Cortex of kidney (tissue), 1 donor: Measurements from ENCODE around the gene NDUFS2.

ENCODE experiments used
- DNase-seq: peaks from one replicate; lab custom pipeline; 2025; lab: John Stamatoyannopoulos, UW

Gene NDUFS2

GRCh38 chr1:161172776-161173376 is 29.3 kb upstream of the NDUFS2 start:
- no peak for DNase-seq

- DNase-seq, result no peak
Observed at GRCh38 chr1:161173711-161174110, 28.5 kb upstream of the NDUFS2 start.

GRCh38 chr1:161174911-161175310 is 27.3 kb upstream of the NDUFS2 start:
- no peak for DNase-seq

- no peak for DNase-seq
Observed at GRCh38 chr1:161175771-161176453, 26.3 kb upstream of the NDUFS2 start.

GRCh38 chr1:161176468-161177111 is 25.6 kb upstream of the NDUFS2 start:
- no peak for DNase-seq

GRCh38 chr1:161177112-161177935 is 24.8 kb upstream of the NDUFS2 start, which contains the start of gene B4GALT3:
Gene B4GALT3, minus strand, starts transcription at chr1:161177507. Its CDS starts 1,447 bp downstream, at chr1:161176060.
- peak; percentile 61 for DNase-seq

- no peak for DNase-seq
Observed at GRCh38 chr1:161177936-161178244, 24.3 kb upstream of the NDUFS2 start.

- DNase-seq, result no peak
Observed at GRCh38 chr1:161179698-161180097, 22.5 kb upstream of the NDUFS2 start.

GRCh38 chr1:161180639-161181038 is 21.5 kb upstream of the NDUFS2 start:
- no peak for DNase-seq

- no peak for DNase-seq
Observed at GRCh38 chr1:161182214-161182613, 20.0 kb upstream of the NDUFS2 start.

GRCh38 chr1:161185282-161185682 is 16.9 kb upstream of the NDUFS2 start:
- DNase-seq, result no peak

- no peak for DNase-seq
Observed at GRCh38 chr1:161185732-161186311, 16.3 kb upstream of the NDUFS2 start.

GRCh38 chr1:161187311-161187710 is 14.9 kb upstream of the NDUFS2 start:
- no peak for DNase-seq

- no peak for DNase-seq
Observed at GRCh38 chr1:161188381-161188780, 13.8 kb upstream of the NDUFS2 start.

- no peak for DNase-seq
Observed at GRCh38 chr1:161189036-161189435, 13.1 kb upstream of the NDUFS2 start.

GRCh38 chr1:161190962-161191521 is 11.1 kb upstream of the NDUFS2 start:
- DNase-seq, result no peak

GRCh38 chr1:161191971-161192370 is 10.2 kb upstream of the NDUFS2 start:
- DNase-seq, result no peak

GRCh38 chr1:161192476-161193465 is 9.4 kb upstream of the NDUFS2 start:
- DNase-seq, result no peak

GRCh38 chr1:161193561-161194235 is 8.5 kb upstream of the NDUFS2 start:
- DNase-seq, result no peak

- no peak for DNase-seq
Observed at GRCh38 chr1:161195171-161195570, 7.0 kb upstream of the NDUFS2 start.
